ENCODE results near the gene CALHM6. TPM values are rescaled to one million over a fixed set of nuclear protein-coding genes. Genes with fewer than 3 reads are reported as not detected.

CALHM6 gene
- total RNA-seq, 1 experiment from 2014 or later = not detected

DNA sequence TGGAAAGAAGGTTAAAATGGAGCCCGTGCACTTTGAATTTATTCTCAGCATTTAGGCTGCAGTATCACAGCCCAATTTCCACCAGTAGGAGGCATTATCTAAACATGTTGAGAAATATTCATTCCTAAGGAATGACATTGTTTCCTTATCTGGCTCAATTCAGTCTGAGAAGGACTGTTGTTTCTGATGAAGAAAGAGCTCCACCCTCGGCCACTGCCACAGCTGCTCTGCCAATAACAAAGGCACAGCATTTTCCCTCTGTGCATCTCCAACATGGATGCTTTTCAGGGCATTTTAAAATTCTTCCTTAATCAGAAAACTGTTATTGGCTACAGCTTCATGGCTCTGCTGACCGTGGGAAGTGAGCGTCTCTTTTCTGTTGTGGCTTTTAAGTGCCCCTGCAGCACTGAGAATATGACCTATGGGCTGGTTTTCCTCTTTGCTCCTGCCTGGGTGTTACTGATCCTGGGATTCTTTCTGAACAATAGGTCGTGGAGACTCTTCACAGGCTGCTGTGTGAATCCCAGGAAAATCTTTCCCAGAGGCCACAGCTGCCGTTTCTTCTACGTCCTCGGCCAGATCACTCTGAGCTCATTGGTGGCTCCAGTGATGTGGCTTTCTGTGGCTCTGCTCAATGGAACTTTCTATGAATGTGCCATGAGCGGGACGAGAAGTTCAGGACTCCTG is 50.4 kb downstream of the CALHM6 start, which contains the start of gene CALHM5:
Gene CALHM5 (plus strand): TSS at position 216 of the 687 bp plus-strand sequence. CDS start 58 bp downstream, at position 274.
- DNase-seq = peak in 1 of 2 experiments; percentile 76
- Histone ChIP-seq H3K9me3 (ENCODE audit: insufficient read depth, low read depth) (no peaks in the 10 kb centered on the region), H3K27me3 (ENCODE audit: insufficient read depth, low read depth) (no peaks in the 10 kb centered on the region), H3K4me1 (replicated peaks; ENCODE audit: insufficient read depth) (no peaks in the 10 kb centered on the region), H3K4me3 (no peak within 1 kb of the TSS), H3K79me2 (ENCODE audit: low read depth) (no peaks in the 10 kb centered on the region), H3K27ac (no peak within 1 kb of the TSS), H4K20me1 (ENCODE audit: insufficient read depth) (no peaks in the 10 kb centered on the region), H3K9me2 (ENCODE audit: insufficient read depth) (no peaks in the 10 kb centered on the region), H3F3A (ENCODE audit: insufficient read depth, low read depth) (no peaks in the 10 kb centered on the region), H3K4me2 (no peak within 1 kb of the TSS), H2AFZ (no peak within 1 kb of the TSS), H3K36me3 (ENCODE audit: low read depth) (no peaks in the 10 kb centered on the region)
- CTCF ChIA-PET = interaction anchor here (0.5 to 1.2 kb wide), 5 partner anchors 60 to 938 kb away, joined by 3 to 5 read pairs (median 3); partner anchors contain the start of gene RWDD1
- no peak for TF ChIP-seq EZH2 (IDR thresholded peaks at IDR 0.05; ENCODE audit: low read depth)
- TF ChIP-seq, protein P1, sequence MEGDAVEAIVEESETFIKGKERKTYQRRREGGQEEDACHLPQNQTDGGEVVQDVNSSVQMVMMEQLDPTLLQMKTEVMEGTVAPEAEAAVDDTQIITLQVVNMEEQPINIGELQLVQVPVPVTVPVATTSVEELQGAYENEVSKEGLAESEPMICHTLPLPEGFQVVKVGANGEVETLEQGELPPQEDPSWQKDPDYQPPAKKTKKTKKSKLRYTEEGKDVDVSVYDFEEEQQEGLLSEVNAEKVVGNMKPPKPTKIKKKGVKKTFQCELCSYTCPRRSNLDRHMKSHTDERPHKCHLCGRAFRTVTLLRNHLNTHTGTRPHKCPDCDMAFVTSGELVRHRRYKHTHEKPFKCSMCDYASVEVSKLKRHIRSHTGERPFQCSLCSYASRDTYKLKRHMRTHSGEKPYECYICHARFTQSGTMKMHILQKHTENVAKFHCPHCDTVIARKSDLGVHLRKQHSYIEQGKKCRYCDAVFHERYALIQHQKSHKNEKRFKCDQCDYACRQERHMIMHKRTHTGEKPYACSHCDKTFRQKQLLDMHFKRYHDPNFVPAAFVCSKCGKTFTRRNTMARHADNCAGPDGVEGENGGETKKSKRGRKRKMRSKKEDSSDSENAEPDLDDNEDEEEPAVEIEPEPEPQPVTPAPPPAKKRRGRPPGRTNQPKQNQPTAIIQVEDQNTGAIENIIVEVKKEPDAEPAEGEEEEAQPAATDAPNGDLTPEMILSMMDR (conservative IDR thresholded peaks at IDR 0.05) = peak; percentile 72
- POLR2A ChIA-PET (ENCODE audit: unreplicated experiment) = interaction anchor here (0.5 to 0.9 kb wide), 4 partner anchors 15 to 233 kb away, joined by 3 to 6 read pairs (median 4); no protein-coding TSS in a partner anchor
- intact Hi-C loops (cut with micrococcal nuclease; ENCODE audit: unreplicated experiment) = no loop called here
- BruUV-seq (replicated peaks) = no TSS peak

DNA sequence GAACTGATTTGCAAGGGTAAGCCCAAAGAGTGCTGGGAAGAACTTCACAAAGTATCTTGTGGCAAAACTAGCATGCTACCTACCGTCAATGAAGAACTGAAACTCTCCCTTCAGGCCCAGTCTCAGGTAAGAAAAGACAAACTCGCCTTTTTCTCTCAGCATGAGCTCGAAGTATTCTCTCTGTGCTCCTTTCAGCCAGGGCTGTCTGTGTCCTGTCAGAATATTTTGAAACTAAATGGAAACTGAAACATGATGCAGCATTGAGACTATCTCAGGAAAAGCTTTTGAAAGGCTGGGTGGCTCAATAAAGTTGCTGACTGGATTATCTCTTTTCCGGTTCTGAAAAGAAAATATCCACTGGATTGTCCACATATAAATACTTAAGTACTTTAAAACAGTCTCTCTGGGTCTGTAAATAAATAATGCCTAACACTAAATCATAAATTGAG is 51.0 kb downstream of the CALHM6 start:
- no peaks in the 10 kb centered on the region for H3K4me1 ChIP-seq (replicated peaks; ENCODE audit: insufficient read depth)
- H2AFZ ChIP-seq = no peak overlapping the region
- H3K79me2 ChIP-seq (ENCODE audit: low read depth) = no peaks in the 10 kb centered on the region
- ChIA-PET POLR2A (ENCODE audit: unreplicated experiment) (interaction anchor here (0.5 to 0.9 kb wide), 4 partner anchors 14 to 233 kb away, joined by 3 to 6 read pairs (median 4); no protein-coding TSS in a partner anchor), CTCF (interaction anchor here (0.5 to 1.2 kb wide), 5 partner anchors 59 to 938 kb away, joined by 3 to 5 read pairs (median 3); partner anchors contain the start of gene RWDD1)
- DNase-seq = no peak
- intact Hi-C loops (cut with micrococcal nuclease; ENCODE audit: unreplicated experiment) = no loop called here
- H3F3A ChIP-seq (ENCODE audit: insufficient read depth, low read depth) = no peaks in the 10 kb centered on the region
- TF ChIP-seq, protein P1 (conservative IDR thresholded peaks at IDR 0.05) = no peak
- TF ChIP-seq EZH2 (IDR thresholded peaks at IDR 0.05; ENCODE audit: low read depth) = no peak
- no peaks in the 10 kb centered on the region for H3K27me3 ChIP-seq (ENCODE audit: insufficient read depth, low read depth)
- H3K9me2 ChIP-seq (ENCODE audit: insufficient read depth) = no peaks in the 10 kb centered on the region
- no peak overlapping the region for H3K4me3 ChIP-seq
- no peak overlapping the region for H3K4me2 ChIP-seq
- no peaks in the 10 kb centered on the region for H4K20me1 ChIP-seq (ENCODE audit: insufficient read depth)
- BruUV-seq (replicated peaks) = no TSS peak
- no peaks in the 10 kb centered on the region for H3K36me3 ChIP-seq (ENCODE audit: low read depth)
- H3K9me3 ChIP-seq (ENCODE audit: insufficient read depth, low read depth) = no peaks in the 10 kb centered on the region
- H3K27ac ChIP-seq = no peak overlapping the region

GRCh38 chr6:116512734-116513133 is 51.6 kb downstream of the CALHM6 start:
- TF ChIP-seq EZH2 (IDR thresholded peaks at IDR 0.05; ENCODE audit: low read depth) = no peak
- TF ChIP-seq, protein P1 (conservative IDR thresholded peaks at IDR 0.05) = no peak
- Histone ChIP-seq H3F3A (ENCODE audit: insufficient read depth, low read depth) (no peaks in the 10 kb centered on the region), H3K4me1 (replicated peaks; ENCODE audit: insufficient read depth) (no peaks in the 10 kb centered on the region), H3K27me3 (ENCODE audit: insufficient read depth, low read depth) (no peaks in the 10 kb centered on the region), H3K27ac (no peak overlapping the region), H3K9me3 (ENCODE audit: insufficient read depth, low read depth) (no peaks in the 10 kb centered on the region), H3K4me2 (no peak overlapping the region), H4K20me1 (ENCODE audit: insufficient read depth) (no peaks in the 10 kb centered on the region), H3K9me2 (ENCODE audit: insufficient read depth) (no peaks in the 10 kb centered on the region), H2AFZ (no peak overlapping the region), H3K79me2 (ENCODE audit: low read depth) (no peaks in the 10 kb centered on the region), H3K36me3 (ENCODE audit: low read depth) (no peaks in the 10 kb centered on the region), H3K4me3 (no peak overlapping the region)
- DNase-seq = no peak
- ChIA-PET CTCF (no interaction called here), POLR2A (ENCODE audit: unreplicated experiment) (no interaction called here)
- BruUV-seq (replicated peaks) = no TSS peak
- intact Hi-C loops (cut with micrococcal nuclease; ENCODE audit: unreplicated experiment) = no loop called here

Other genes starting within 250 kb of the CALHM6 start
- gene TSPYL4, start 207.3 kb upstream of the CALHM6 start, total RNA-seq (2021) = 10.6 and 10.9 TPM in 2 replicates
- 52.8 and 73.1 TPM in 2 replicates for gene TSPYL1, start 181.4 kb upstream of the CALHM6 start, total RNA-seq (2021)
- gene DSE, start 90.4 kb upstream of the CALHM6 start, total RNA-seq (2021) = 28.5 and 43.3 TPM in 2 replicates
- gene CALHM5, start 50.3 kb downstream of the CALHM6 start, total RNA-seq (2021) = not detected in 2 replicates
- gene TRAPPC3L, start 84.3 kb downstream of the CALHM6 start, total RNA-seq (2021) = not detected in 2 replicates
- gene CALHM4, start 92.4 kb downstream of the CALHM6 start, total RNA-seq (2021) = not detected in 2 replicates
- gene RWDD1, start 110.1 kb downstream of the CALHM6 start, total RNA-seq (2021) = 21.5 and 22.9 TPM in 2 replicates
- 0.13 and 0.24 TPM in 2 replicates for gene RSPH4A, start 155.1 kb downstream of the CALHM6 start, total RNA-seq (2021)
- 13.6 and 14.0 TPM in 2 replicates for gene ZUP1, start 207.4 kb downstream of the CALHM6 start, total RNA-seq (2021)
- 6.6 and 6.8 TPM in 2 replicates for gene KPNA5, start 219.8 kb downstream of the CALHM6 start, total RNA-seq (2021)

All from PC-9 (cell line).